Measurements from ENCODE around the gene EPB41. TPM values are rescaled to one million over a fixed set of nuclear protein-coding genes. Genes with fewer than 3 reads are reported as not detected.

Gene EPB41
- total RNA-seq, 1 experiment from 2014 or later = 20.2 TPM

DNA sequence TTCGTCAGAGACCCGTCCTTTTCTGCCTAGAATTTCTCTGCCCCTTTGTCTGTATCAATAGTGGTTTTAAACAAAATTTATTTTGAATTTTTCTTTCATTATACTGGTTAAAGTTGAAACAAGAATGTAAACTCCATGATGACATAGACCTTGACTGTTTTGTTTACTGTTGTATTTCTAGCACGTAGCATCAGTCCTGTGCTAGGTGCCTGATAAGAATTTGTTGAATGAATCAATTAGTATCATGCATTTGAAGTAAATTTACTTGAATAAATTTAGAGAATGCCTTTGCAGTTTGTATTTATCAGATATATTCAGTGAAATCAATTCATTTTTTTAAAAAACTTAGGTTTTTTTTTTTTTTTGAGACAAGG lies 69.9 kb downstream of the EPB41 start:
- intact Hi-C loops (cut with micrococcal nuclease; ENCODE audit: unreplicated experiment) = no loop called here
- Histone ChIP-seq H3K9me3 (ENCODE audit: control insufficient read depth, insufficient read depth, low read depth, low read length) (peaks cover 13% of the 10 kb centered on the region; the same call in 1 of the 2 replicates), H3K27me3 (ENCODE audit: control insufficient read depth, insufficient read depth, low read length) (no peaks in the 10 kb centered on the region), H3K27ac (ENCODE audit: low read length) (no peak overlapping the region), H3K36me3 (ENCODE audit: control insufficient read depth, insufficient read depth, low read length) (no peaks in the 10 kb centered on the region), H3K4me1 (ENCODE audit: control insufficient read depth, insufficient read depth, low read length) (no peaks in the 10 kb centered on the region), H3K4me3 (ENCODE audit: low read depth in 2 of 2, low read length in 2 of 2) (no peak overlapping the region)
- in situ Hi-C loops (cut with HindIII; ENCODE audit: low pct_unique_long_range_greater_than_20kb, low sequenced_read_pairs) = no loop called here
- CTCF ChIA-PET = interaction anchor here (0.7 kb wide), 1 partner anchor 1040 kb away, joined by 8 read pairs; no protein-coding TSS in a partner anchor
- ATAC-seq (no peak), DNase-seq (ENCODE audit: low read depth, low spot score) (no peak)
- BruUV-seq (replicated peaks) = no TSS peak
- POLR2A ChIA-PET = no interaction called here
- TF ChIP-seq, protein P1, sequence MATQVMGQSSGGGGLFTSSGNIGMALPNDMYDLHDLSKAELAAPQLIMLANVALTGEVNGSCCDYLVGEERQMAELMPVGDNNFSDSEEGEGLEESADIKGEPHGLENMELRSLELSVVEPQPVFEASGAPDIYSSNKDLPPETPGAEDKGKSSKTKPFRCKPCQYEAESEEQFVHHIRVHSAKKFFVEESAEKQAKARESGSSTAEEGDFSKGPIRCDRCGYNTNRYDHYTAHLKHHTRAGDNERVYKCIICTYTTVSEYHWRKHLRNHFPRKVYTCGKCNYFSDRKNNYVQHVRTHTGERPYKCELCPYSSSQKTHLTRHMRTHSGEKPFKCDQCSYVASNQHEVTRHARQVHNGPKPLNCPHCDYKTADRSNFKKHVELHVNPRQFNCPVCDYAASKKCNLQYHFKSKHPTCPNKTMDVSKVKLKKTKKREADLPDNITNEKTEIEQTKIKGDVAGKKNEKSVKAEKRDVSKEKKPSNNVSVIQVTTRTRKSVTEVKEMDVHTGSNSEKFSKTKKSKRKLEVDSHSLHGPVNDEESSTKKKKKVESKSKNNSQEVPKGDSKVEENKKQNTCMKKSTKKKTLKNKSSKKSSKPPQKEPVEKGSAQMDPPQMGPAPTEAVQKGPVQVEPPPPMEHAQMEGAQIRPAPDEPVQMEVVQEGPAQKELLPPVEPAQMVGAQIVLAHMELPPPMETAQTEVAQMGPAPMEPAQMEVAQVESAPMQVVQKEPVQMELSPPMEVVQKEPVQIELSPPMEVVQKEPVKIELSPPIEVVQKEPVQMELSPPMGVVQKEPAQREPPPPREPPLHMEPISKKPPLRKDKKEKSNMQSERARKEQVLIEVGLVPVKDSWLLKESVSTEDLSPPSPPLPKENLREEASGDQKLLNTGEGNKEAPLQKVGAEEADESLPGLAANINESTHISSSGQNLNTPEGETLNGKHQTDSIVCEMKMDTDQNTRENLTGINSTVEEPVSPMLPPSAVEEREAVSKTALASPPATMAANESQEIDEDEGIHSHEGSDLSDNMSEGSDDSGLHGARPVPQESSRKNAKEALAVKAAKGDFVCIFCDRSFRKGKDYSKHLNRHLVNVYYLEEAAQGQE (IDR thresholded peaks at IDR 0.05; ENCODE audit: insufficient read depth in 1 of 2, low read depth in 2 of 2, low read length in 1 of 2) = no peak
- TF ChIP-seq POLR2AphosphoS5 (IDR thresholded peaks at IDR 0.05; ENCODE audit: low read depth, low read length) (no peak), TCF7L2 (IDR thresholded peaks at IDR 0.05; ENCODE audit: low read depth, low read length) (no peak), SIN3A (IDR thresholded peaks at IDR 0.05; ENCODE audit: borderline replicate concordance, insufficient read depth, low read depth, low read length) (no peak)
- TF ChIP-seq, protein P2, sequence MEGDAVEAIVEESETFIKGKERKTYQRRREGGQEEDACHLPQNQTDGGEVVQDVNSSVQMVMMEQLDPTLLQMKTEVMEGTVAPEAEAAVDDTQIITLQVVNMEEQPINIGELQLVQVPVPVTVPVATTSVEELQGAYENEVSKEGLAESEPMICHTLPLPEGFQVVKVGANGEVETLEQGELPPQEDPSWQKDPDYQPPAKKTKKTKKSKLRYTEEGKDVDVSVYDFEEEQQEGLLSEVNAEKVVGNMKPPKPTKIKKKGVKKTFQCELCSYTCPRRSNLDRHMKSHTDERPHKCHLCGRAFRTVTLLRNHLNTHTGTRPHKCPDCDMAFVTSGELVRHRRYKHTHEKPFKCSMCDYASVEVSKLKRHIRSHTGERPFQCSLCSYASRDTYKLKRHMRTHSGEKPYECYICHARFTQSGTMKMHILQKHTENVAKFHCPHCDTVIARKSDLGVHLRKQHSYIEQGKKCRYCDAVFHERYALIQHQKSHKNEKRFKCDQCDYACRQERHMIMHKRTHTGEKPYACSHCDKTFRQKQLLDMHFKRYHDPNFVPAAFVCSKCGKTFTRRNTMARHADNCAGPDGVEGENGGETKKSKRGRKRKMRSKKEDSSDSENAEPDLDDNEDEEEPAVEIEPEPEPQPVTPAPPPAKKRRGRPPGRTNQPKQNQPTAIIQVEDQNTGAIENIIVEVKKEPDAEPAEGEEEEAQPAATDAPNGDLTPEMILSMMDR (IDR thresholded peaks at IDR 0.05) = no peak

DNA sequence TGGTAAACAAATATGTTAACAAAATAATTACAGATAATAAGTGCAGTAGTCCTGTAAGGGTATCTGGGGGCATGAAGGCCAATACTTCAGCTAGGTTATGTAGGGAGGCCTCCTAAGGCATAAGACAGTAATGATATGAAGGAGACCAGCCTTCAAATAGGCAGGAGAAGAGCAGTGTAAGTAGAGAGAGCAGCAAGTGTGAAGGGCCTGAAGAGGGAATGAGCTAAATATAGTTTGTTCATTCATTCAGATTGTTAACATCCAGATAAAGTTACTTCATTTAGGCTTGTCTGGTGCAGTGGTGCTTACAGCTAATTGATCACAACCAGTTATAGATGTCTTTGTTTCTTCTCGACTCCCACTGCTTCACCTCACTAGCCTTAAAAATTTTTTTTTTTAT lies 71.1 kb downstream of the EPB41 start:
- TF ChIP-seq TCF7L2 (IDR thresholded peaks at IDR 0.05; ENCODE audit: low read depth, low read length) (no peak), SIN3A (IDR thresholded peaks at IDR 0.05; ENCODE audit: borderline replicate concordance, insufficient read depth, low read depth, low read length) (no peak), POLR2AphosphoS5 (IDR thresholded peaks at IDR 0.05; ENCODE audit: low read depth, low read length) (no peak)
- TF ChIP-seq, protein P2 (IDR thresholded peaks at IDR 0.05) = no peak
- TF ChIP-seq, protein P1 (IDR thresholded peaks at IDR 0.05; ENCODE audit: insufficient read depth in 1 of 2, low read depth in 2 of 2, low read length in 1 of 2) = no peak
- H3K36me3 ChIP-seq (ENCODE audit: control insufficient read depth, insufficient read depth, low read length) = no peaks in the 10 kb centered on the region
- ChIA-PET POLR2A (no interaction called here), CTCF (interaction anchor here (0.7 kb wide), 1 partner anchor 666 kb away, joined by 3 read pairs; no protein-coding TSS in a partner anchor)
- in situ Hi-C loops (cut with HindIII; ENCODE audit: low pct_unique_long_range_greater_than_20kb, low sequenced_read_pairs) (no loop called here), intact Hi-C loops (cut with micrococcal nuclease; ENCODE audit: unreplicated experiment) (no loop called here)
- BruUV-seq (replicated peaks) = no TSS peak
- H3K27me3 ChIP-seq (ENCODE audit: control insufficient read depth, insufficient read depth, low read length) = no peaks in the 10 kb centered on the region
- H3K4me1 ChIP-seq (ENCODE audit: control insufficient read depth, insufficient read depth, low read length) = no peaks in the 10 kb centered on the region
- DNase-seq (ENCODE audit: low read depth, low spot score) (no peak), ATAC-seq (no peak)
- H3K27ac ChIP-seq (ENCODE audit: low read length) = no peak overlapping the region
- no peak overlapping the region for H3K4me3 ChIP-seq (ENCODE audit: low read depth in 2 of 2, low read length in 2 of 2)
- peaks cover 13% of the 10 kb centered on the region; the same call in 1 of the 2 replicates for H3K9me3 ChIP-seq (ENCODE audit: control insufficient read depth, insufficient read depth, low read depth, low read length)
